GM18502 (cell line): ENCODE measurements around the gene VPS39.

Experiments
- ATAC-seq: cut with Tn5 transposase; IDR thresholded peaks from one replicate; pipeline ENCODE4 v1.9.1; 2021; ENCODE audit warnings: mild to moderate bottlenecking; ENCODE audit not compliant: unreplicated experiment, poor library complexity

The VPS39 gene

DNA sequence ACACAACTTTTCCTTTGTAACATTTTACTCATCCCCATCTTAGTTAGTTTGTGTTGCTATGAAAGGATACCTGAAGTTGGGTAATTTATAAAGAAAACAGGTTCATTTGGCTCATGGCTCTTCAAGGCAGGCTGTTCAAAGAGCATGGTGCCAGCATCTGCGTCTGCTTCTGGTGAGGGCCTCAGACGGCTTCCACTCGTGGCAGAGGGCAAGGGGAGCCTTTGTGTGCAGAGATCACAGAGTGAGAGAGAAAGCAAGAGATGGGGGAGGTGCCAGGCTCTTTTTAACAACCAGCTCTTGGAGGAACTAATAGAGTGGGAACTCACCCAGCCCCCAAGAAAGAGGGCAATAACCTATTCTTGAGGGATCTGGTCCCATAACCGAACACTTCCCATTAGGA, 74.7 kb downstream of the VPS39 start:
- no peak for ATAC-seq

DNA sequence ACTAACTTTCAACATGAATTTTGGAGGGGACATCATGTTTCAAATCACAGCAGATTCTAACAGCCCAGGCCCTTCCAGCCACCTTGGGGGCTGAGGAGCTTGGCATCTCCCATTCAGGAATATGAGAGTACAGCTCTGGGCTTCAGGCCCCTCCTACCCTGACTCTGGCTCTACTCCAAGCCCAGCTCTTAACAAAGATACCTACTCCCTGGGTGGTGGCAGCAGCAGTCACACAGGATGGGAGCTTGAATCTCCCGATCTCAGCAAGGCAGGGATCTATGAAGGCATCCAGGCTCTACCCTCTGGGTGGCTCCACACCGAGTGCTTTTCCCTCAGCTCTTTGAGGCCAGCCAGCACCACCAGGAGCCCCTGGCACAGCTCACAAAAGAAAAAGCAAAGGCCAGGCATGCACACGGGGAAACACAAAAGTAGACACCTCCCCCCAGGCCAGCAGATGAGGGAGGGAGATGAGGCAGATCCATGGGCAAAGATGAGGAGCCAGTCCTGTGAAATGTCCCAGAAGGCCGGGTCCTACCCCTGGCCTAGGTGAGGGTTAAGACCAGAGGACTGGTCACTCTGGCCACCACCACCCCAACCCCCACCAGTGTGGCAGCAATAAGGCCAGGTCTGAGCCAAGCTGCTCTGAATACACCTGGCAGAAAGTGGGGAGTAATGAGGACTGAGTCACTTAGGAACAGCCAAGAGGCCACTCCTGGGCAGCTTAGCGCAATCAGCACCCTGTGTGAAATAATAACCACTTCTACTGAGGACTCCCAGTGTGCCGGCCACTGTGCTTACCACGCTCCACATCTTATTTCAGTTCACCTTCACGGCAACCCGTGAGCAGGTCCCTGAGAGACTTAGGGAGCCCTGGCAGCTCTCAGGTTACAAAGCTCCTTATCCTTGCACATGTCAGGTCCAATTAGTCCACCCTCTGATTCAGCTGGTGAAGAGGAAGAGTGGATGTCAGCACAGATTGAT, 76.0 kb downstream of the VPS39 start:
- ATAC-seq: no peak

DNA sequence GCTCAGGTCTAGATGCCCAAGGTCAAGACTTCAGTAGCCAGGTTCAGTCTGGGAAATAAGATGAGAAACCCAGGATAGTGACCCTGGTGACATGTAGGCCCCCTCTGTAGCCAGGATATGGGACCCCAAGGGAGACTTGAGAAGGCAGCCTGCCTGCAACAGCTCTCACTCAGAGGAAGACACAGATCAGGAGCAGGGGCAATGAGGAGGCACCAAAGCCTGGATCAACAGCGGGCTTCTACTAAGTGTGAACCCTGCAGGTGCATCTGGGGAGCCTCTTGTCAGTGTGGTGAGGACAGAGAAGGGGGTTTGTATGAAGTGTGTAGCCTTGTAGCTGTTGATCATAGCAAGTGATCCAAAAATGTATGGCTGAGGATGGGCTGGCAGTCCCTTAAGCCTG, 77.1 kb downstream of the VPS39 start:
- ATAC-seq: no peak

DNA sequence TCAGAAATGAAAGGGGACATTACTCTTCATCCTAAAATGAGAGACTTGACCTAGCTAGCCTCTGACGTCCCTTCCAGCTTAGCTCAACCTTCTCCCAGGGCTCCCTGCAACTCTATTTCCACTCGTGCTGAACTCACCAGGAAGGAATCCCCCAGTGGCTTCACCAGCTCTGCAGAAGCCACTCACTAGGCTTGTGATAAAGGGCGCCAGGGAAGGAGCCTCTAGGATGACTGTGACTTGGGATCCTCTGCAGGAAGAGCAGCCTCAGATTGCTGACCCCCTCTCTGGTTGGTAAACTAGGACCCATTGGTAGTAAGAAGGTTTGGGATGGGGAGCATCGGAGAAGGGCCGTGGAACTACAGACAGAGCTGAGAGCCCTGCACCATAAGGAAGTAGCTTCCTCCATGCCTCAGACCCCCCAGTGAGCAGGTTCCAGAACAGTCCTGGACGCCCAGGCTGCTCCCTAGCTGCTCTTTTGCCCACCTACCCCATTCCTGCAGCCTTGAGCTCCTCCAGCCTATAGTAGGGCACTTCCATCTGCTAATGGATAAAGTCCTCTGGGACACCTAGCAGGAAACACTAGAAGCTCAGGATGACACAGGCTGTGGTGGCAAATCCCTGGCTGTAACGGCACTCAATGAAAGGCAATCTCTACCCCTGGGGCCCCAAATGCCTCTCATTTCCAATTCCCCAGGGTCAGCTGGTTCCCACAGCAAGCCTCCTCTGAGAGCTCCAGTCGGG, 77.7 kb downstream of the VPS39 start:
- ATAC-seq: no peak

DNA sequence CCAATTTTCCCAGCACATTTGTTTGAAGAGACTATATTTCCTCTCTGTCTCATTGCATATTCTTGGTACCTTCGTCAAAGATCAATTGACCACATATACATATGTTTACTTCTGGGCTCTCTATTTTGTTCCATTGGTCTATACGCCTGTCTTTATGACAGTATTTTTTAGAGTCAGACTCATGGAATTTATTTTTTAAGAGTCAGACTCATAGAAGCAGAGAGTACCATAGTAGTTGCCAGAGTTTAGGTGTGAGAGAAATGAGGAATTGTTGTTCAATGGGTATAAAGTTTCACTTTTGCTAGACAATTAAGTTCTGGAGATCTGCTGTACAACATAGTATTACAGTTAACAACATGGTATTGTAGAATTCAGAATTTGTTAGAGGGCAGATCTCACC, 78.7 kb downstream of the VPS39 start:
- no peak for ATAC-seq

DNA sequence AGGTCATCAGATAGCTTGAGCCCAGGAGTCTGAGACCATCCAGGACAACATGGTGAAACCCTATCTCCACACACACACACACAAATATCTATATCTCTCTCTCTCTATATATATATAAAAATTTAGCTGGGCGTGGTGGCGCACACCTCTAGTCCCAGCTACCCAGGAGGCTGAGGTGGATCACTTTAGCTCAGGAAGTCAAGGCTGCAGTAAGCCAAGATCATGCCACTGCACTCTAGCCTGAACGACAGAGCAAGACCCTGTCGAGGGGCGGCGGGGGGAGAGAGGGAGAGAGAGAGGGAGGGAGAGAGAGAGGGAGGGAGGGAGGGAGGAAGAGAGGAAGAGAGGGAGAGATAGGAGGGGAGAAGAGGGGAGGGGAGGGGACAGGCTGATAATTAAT, 79.6 kb downstream of the VPS39 start:
- ATAC-seq: no peak

DNA sequence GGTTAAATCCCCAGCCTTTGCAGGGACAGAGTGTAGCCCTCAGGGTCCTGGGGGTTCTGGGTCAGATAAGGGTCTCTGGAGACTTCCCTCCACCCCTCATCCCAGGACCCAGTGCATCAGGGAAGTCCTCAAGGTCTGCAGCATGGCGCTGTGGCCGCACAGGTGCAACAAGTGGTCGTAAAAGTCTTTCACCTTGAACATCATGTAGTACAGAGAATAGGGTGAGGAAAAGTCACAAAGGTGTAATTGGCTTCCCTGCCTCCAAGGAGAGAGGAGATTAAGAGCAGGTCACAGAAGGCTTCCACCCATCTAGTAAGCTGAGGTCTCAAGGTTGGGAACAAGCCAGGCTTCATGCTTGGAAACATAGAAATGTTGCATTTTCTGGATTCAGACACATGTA, 84.6 kb downstream of the VPS39 start:
- no peak for ATAC-seq

DNA sequence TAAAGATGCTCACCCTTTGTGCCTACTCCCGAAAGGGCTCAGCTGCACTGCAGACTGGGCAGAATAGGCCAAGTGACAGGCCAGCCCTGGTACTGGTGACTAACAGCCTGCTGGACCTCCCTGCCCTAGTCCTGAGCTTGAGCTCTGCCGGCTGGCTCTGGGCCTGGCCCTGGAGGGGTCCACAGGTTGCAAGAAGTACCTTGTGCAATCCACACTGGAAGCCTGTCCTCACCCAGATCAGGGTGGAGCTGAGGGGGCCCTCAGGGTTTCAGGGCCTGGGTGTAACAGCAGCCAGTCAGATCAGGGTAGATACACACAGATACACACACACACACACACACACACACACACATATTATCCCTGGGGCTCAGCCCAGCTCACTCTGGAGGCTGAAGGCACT, 86.4 kb downstream of the VPS39 start:
- no peak for ATAC-seq

DNA sequence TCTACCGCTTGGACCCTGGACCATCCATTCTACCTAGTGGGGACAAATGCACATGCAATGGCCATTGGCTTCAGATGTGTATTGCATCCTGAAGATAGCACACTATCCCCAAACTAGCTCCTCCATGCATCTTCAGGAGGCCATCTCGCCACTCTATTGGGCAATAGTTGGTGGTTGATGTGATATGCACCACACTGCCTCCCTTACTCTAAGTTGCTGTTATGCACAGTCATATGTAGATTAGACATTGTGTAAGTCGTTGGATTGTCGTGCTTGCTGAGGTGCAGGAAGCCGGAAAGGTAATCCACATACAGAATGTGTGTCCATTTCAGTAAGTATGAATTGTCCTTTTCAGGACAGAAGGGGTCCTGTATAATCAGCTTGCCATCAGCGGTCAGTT, 87.1 kb downstream of the VPS39 start:
- ATAC-seq: no peak

DNA sequence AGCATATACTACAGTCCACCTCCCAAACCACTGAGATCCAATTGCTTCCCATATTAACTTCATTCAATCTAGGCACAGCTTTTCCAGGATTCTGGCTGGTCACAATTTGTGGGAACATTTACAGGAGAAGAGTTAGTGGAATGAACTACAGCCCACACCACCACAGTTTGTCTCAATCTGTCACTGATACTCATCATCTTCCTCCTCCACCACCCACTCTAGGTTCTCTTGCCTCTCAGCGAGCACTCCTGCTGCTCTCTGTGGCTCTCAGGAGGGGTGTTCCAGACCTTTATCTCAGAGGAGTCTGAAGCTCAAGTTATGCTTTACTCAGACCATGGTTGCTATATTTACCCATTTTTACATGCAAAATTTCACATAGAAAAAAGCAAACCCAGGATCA, 87.8 kb downstream of the VPS39 start:
- no peak for ATAC-seq

DNA sequence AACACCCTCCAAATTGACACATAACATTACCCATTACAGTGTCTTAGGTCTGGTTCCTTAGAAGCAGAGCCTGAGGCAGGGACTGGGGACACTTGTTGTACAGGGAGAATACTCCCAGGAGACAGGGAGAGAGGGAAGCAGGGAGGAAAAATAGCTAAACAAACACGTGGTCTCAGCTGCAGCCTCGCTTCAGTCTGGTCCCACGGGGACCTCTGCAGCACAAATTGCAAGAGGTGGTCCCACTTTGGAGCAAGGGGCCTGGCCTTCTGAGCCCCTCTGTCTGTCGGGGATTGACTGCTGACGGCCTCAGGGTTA, 88.7 kb downstream of the VPS39 start:
- ATAC-seq: no peak

DNA sequence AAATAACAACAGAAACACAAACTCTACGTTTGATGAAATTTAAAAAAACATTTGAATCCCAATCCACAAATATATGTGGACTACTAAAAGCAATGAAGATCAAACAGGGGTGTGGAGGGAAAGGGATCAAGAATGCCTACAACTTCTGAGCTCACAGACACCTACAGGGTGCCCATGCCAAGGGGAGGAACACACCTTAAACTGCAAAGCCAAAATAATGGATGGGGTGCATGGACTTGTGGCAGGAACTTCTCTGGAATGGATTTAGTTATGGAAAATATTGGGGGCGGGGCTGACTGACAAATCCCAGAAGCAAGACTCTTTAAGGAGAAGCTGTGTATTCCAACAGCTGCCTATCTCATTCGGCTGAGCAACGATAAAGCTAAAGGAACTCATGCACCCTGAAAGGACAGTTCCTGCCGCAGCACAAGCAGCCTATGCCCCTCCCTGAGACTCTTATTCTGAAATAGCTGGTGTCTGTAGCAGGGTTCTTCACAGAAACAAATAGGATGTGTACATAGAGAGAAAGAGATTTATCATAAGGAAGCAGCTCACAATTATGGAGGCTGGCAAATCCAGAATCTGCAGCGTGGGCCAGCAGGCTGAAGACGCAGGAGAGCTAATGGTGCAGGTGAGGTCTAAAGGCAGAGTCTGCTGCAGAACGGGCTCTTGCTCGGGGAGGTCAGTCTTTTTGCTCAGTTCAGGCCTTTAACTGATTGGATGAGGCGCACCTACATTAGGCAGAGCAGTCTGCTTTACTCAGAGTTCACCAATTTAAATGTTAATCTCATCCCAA, 89.3 kb downstream of the VPS39 start:
- ATAC-seq: no peak

DNA sequence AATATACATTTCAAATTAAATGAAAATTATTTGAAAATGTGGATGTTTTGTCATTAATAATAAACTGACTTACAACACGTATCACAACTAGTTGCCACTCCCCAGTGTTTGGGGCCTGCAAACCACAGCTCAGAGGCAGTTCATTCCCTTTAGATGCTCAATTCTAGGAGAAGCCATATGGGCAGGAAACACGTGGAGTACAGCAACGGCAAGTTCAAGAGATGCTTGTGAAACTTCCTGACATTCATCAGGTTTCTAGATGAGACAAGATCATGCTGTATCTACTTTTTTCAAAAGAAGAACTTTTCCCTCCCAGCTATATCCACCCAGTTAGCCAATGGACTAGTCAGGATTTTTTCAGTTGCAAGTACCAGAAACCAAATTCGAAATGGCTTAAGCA, 96.2 kb downstream of the VPS39 start:
- ATAC-seq: no peak

DNA sequence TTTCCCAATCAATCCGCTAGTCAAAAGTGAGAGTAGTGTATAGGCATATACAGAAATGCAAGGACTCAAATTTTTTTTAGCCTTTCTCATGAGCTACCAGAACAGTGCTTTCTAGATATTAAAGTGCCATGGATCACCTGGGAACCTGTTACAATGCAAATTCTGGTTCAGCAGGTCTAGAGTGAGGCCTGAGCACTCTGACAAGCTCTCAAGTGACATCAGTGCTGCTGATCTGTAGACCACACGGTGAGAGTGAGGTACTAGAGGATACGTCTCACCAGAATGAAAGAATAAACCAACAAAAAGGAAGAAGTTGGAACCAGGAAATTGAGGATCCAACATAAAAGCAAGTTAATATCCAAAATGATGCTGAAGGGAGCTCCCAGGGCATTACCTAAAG, 97.7 kb downstream of the VPS39 start:
- ATAC-seq: no peak

DNA sequence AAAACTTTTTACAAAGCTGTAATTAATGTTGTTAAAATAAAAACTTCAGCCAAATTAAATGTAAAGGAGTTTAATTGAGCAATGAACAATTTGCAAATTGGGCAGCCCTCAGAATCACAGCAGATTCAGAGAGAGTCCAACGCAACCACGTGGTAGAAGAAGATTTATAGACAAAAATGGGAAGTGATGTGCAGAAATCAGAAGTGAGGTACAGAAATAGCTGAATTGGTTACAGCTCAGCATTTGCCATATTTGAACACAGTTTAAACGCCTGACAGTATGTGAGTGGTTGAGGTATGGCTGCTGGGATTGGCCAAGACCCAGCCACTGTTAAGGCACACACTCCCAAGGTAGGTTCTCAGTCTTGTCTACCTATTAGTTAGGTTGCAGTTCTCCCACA, 99.3 kb downstream of the VPS39 start:
- no peak for ATAC-seq
